Measurements from ENCODE around the gene HOXC13. TPM values are rescaled to one million over a fixed set of nuclear protein-coding genes. Genes with fewer than 3 reads are reported as not detected.

Gene HOXC13
- total and polyA plus RNA-seq, 8 donors = not detected

- DNase-seq = no peak
- no peaks in the 10 kb centered on the region for H3K36me3 ChIP-seq
- H3K27ac ChIP-seq = no peak overlapping the region
- no peaks in the 10 kb centered on the region for H3K9me3 ChIP-seq
- no peak overlapping the region for H3K4me3 ChIP-seq
- no peaks in the 10 kb centered on the region for H3K4me1 ChIP-seq
- peaks cover 100% of the 10 kb centered on the region in 2 donors for H3K27me3 ChIP-seq
- intact Hi-C loops (cut with DNase I) = no loop called here
- no peak for ATAC-seq
- no peak for TF ChIP-seq CTCF (IDR thresholded peaks at IDR 0.05)
Measured at GRCh38 chr12:53959314-53959713, 20.7 kb downstream of the HOXC13 start.

GRCh38 chr12:53960187-53961024, 21.8 kb downstream of the HOXC13 start:
- no peak for ATAC-seq
- Histone ChIP-seq H3K4me3 (no peak overlapping the region), H3K9me3 (no peaks in the 10 kb centered on the region), H3K27me3 (peaks cover 100% of the 10 kb centered on the region in 2 donors), H3K27ac (no peak overlapping the region), H3K36me3 (no peaks in the 10 kb centered on the region), H3K4me1 (no peaks in the 10 kb centered on the region)
- no peak for TF ChIP-seq CTCF (IDR thresholded peaks at IDR 0.05)
- DNase-seq = peak in 1 of 4 donors; percentile 39
- intact Hi-C loops (cut with DNase I) = no loop called here

- no peaks in the 10 kb centered on the region for H3K9me3 ChIP-seq
- TF ChIP-seq CTCF (IDR thresholded peaks at IDR 0.05) = no peak
- peaks cover 100% of the 10 kb centered on the region in 2 donors for H3K27me3 ChIP-seq
- H3K36me3 ChIP-seq = no peaks in the 10 kb centered on the region
- H3K4me3 ChIP-seq = no peak overlapping the region
- no peaks in the 10 kb centered on the region for H3K4me1 ChIP-seq
- intact Hi-C loops (cut with DNase I) = no loop called here
- no peak overlapping the region for H3K27ac ChIP-seq
- DNase-seq = peak in 1 of 4 donors; percentile 56
- no peak for ATAC-seq
Measured at GRCh38 chr12:53961025-53961761, 22.6 kb downstream of the HOXC13 start.

- H3K27me3 ChIP-seq = peaks cover 100% of the 10 kb centered on the region in 2 donors
- H3K9me3 ChIP-seq = no peaks in the 10 kb centered on the region
- ATAC-seq = no peak
- intact Hi-C loops (cut with DNase I) = no loop called here
- no peak for DNase-seq
- H3K27ac ChIP-seq = no peak overlapping the region
- H3K36me3 ChIP-seq = no peaks in the 10 kb centered on the region
- no peak for TF ChIP-seq CTCF (IDR thresholded peaks at IDR 0.05)
- H3K4me1 ChIP-seq = peaks cover 0 to 5% of the 10 kb centered on the region in 2 donors
- H3K4me3 ChIP-seq = no peak overlapping the region
Measured at GRCh38 chr12:53963005-53963404, 24.4 kb downstream of the HOXC13 start.

All from left lung (tissue), 10 donors.